ENCODE results near the gene NUCB1.

NUCB1 gene

DNA sequence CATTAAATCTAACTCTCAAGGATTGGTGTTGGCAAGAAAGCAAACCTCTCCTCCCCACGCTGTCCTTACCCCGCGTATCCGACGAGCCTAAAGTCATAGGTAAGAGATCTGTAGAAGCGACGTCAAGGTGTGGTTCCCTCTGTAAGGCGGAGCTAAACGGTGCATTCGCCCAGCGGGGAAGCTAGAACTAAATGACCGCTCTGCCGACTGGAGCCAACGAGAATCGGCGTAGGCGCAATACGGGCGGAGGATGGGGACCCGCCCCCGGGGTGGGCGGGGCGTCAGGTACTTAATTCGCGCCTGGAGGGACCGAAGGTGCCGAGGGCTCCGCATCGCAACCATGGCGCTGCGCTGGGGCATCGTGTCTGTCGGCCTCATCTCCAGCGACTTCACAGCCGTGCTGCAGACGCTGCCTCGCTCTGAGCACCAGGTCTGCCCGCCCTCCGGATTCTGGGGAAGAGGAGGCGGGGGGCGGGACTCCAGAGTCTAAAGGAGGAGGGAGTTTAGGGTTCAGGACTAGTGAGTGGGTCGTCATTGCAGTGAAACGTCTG, 33.3 kb downstream of the NUCB1 start, which contains the start of gene DHDH:
Gene DHDH (plus strand): TSS at position 318 of the 551 bp plus-strand sequence. CDS start 23 bp downstream, at position 341.
- no peaks in the 10 kb centered on the region for H3K27me3 Mint-ChIP-seq
- H3K9me3 Mint-ChIP-seq = no peaks in the 10 kb centered on the region

GRCh38 chr19:48934837-48935236, 34.7 kb downstream of the NUCB1 start:
- no peaks in the 10 kb centered on the region for H3K9me3 Mint-ChIP-seq
- H3K27ac Mint-ChIP-seq = peak overlapping the region; percentile 77
- peaks cover 15% of the 10 kb centered on the region for H3K4me1 Mint-ChIP-seq
- peaks cover 10% of the 10 kb centered on the region for H3K36me3 Mint-ChIP-seq
- no peaks in the 10 kb centered on the region for H3K27me3 Mint-ChIP-seq
- no peak overlapping the region for H3K4me3 Mint-ChIP-seq

More for the DNA sequence above, 33.3 kb downstream of the NUCB1 start, which contains the start of gene DHDH:
- peak within 1 kb of the TSS; percentile 89 for H3K4me3 Mint-ChIP-seq
- peaks cover 3% of the 10 kb centered on the region for H3K36me3 Mint-ChIP-seq
- no peak within 1 kb of the TSS for H3K27ac Mint-ChIP-seq
- H3K4me1 Mint-ChIP-seq = peaks cover 15% of the 10 kb centered on the region

GRCh38 chr19:48935864-48936263, 35.8 kb downstream of the NUCB1 start:
- Mint-ChIP-seq H3K4me3 (no peak overlapping the region), H3K36me3 (peaks cover 13% of the 10 kb centered on the region), H3K4me1 (peaks cover 15% of the 10 kb centered on the region), H3K27me3 (no peaks in the 10 kb centered on the region), H3K9me3 (no peaks in the 10 kb centered on the region), H3K27ac (no peak overlapping the region)

DNA sequence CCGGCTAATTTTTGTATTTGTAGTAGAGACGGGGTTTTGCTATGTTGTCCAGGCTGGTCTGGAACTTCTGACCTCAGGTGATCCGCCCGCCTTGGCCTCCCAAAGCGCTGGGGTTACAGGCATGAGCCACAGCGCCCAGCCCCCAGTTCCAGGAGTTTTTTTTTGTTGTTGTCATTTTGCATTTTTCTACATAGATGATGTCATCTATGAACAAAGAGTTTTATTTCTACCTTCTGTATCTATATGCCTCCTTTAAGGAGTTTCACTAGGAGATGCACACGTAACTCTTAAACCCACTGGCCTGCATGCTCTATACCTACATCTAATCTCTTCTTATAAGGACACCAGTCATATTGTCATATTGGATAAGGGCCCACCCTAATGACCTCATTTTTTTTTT, 38.1 kb downstream of the NUCB1 start:
- no peaks in the 10 kb centered on the region for H3K9me3 Mint-ChIP-seq
- peaks cover 13% of the 10 kb centered on the region for H3K36me3 Mint-ChIP-seq
- H3K27me3 Mint-ChIP-seq = no peaks in the 10 kb centered on the region
- no peak overlapping the region for H3K4me3 Mint-ChIP-seq
- H3K27ac Mint-ChIP-seq = no peak overlapping the region
- H3K4me1 Mint-ChIP-seq = peaks cover 12% of the 10 kb centered on the region

DNA sequence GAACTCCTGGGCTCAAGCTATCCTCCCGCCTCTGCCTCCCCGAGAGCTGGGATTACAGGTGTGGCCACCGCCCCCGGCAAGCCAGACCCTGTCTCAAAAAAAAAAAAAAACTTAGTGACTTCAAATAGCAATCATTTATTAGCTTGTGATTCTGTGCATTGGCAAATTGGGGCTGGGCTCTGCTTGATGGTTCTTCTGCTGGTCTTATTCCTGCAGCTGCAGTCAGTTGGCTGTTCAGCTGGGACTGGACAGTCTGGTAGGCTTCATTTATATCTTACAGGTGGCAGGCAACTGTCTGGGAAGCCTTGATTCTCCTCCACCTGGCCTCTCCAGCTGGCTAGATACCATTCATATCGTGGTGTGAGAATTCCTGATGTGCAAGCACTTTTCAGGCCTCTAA, 40.8 kb downstream of the NUCB1 start:
- H3K27ac Mint-ChIP-seq = no peak overlapping the region
- H3K36me3 Mint-ChIP-seq = peaks cover 13% of the 10 kb centered on the region
- no peaks in the 10 kb centered on the region for H3K27me3 Mint-ChIP-seq
- no peak overlapping the region for H3K4me3 Mint-ChIP-seq
- no peaks in the 10 kb centered on the region for H3K4me1 Mint-ChIP-seq
- no peaks in the 10 kb centered on the region for H3K9me3 Mint-ChIP-seq

- Mint-ChIP-seq H3K27me3 (no peaks in the 10 kb centered on the region), H3K36me3 (peaks cover 12% of the 10 kb centered on the region), H3K27ac (no peak overlapping the region), H3K4me1 (no peaks in the 10 kb centered on the region), H3K4me3 (no peak overlapping the region), H3K9me3 (no peaks in the 10 kb centered on the region)
Observed at GRCh38 chr19:48943081-48943480, 43.0 kb downstream of the NUCB1 start.

- Mint-ChIP-seq H3K4me3 (no peak overlapping the region), H3K27me3 (no peaks in the 10 kb centered on the region), H3K4me1 (no peaks in the 10 kb centered on the region), H3K27ac (no peak overlapping the region), H3K9me3 (no peaks in the 10 kb centered on the region), H3K36me3 (peaks cover 2% of the 10 kb centered on the region)
Observed at GRCh38 chr19:48945415-48945814, 45.3 kb downstream of the NUCB1 start.

- Mint-ChIP-seq H3K9me3 (no peaks in the 10 kb centered on the region), H3K4me1 (no peaks in the 10 kb centered on the region), H3K27ac (no peak overlapping the region), H3K27me3 (no peaks in the 10 kb centered on the region), H3K4me3 (no peak overlapping the region), H3K36me3 (no peaks in the 10 kb centered on the region)
Observed at GRCh38 chr19:48945817-48946216, 45.7 kb downstream of the NUCB1 start.

GRCh38 chr19:48946463-48947257, 46.5 kb downstream of the NUCB1 start:
- no peaks in the 10 kb centered on the region for H3K36me3 Mint-ChIP-seq
- H3K27ac Mint-ChIP-seq = no peak overlapping the region
- no peaks in the 10 kb centered on the region for H3K9me3 Mint-ChIP-seq
- no peak overlapping the region for H3K4me3 Mint-ChIP-seq
- no peaks in the 10 kb centered on the region for H3K4me1 Mint-ChIP-seq
- H3K27me3 Mint-ChIP-seq = no peaks in the 10 kb centered on the region

DNA sequence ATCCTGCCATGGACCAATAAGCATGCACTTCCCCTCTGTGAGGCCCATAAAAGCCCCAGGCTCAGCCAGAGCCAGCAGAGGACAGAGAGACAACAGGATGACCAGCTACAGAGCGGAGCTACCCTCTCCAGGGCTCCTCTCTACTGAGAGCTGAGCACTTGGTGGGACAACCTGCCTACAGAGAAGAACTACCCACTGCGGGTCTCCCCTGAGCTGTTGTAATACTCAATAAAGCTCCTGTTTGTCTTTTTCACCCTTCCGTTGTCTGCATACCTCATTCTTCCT, 47.1 kb downstream of the NUCB1 start:
- no peak overlapping the region for H3K27ac Mint-ChIP-seq
- H3K4me3 Mint-ChIP-seq = no peak overlapping the region
- H3K9me3 Mint-ChIP-seq = no peaks in the 10 kb centered on the region
- no peaks in the 10 kb centered on the region for H3K27me3 Mint-ChIP-seq
- H3K36me3 Mint-ChIP-seq = no peaks in the 10 kb centered on the region
- no peaks in the 10 kb centered on the region for H3K4me1 Mint-ChIP-seq

DNA sequence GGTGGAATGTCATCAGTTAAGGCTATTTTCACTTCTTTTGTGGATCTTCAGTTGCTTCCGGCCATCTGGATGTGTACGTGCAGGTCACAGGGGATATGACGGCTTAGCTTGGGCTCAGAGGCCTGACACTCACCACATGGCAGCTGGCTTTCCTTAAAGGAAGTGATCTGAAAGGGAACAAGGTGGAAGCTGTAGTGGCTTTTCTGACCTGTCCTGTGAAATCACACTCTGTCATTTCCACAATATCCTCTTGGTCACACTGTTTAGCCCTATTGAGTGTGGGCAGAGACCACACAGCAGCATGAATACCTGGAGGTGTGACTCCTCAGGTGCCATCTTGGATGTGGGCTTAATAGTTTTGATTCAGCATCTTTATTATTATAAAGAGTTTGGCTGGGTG, 50.0 kb downstream of the NUCB1 start:
- peaks cover 5% of the 10 kb centered on the region for H3K4me1 Mint-ChIP-seq
- no peaks in the 10 kb centered on the region for H3K27me3 Mint-ChIP-seq
- H3K27ac Mint-ChIP-seq = no peak overlapping the region
- no peak overlapping the region for H3K4me3 Mint-ChIP-seq
- H3K9me3 Mint-ChIP-seq = no peaks in the 10 kb centered on the region
- peaks cover 1% of the 10 kb centered on the region for H3K36me3 Mint-ChIP-seq

GRCh38 chr19:48950830-48951519, 50.9 kb downstream of the NUCB1 start:
- no peak overlapping the region for H3K27ac Mint-ChIP-seq
- peaks cover 12% of the 10 kb centered on the region for H3K4me1 Mint-ChIP-seq
- H3K4me3 Mint-ChIP-seq = no peak overlapping the region
- no peaks in the 10 kb centered on the region for H3K27me3 Mint-ChIP-seq
- H3K9me3 Mint-ChIP-seq = no peaks in the 10 kb centered on the region
- peaks cover 1% of the 10 kb centered on the region for H3K36me3 Mint-ChIP-seq

DNA sequence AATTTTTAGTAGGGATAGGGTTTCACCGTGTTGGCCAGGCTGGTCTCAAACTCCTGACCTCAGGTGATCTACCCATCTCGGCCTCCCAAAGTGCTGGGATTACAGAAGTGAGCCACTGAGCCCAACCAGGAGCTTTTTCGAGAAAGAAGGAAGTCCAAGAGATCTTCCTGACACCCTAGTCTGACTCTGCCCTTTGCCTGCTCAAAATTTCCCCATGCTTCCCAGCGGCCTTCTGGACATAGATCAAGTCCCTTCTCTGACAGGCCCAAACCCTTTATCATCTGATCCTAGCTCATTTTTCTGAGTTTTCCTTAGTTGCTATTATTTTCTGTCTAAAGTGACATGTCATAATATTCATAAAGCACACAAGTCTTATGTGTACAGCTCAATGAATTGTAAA, 53.0 kb downstream of the NUCB1 start:
- Mint-ChIP-seq H3K36me3 (peaks cover 5% of the 10 kb centered on the region), H3K4me1 (peaks cover 27% of the 10 kb centered on the region), H3K27ac (no peak overlapping the region), H3K9me3 (no peaks in the 10 kb centered on the region), H3K27me3 (no peaks in the 10 kb centered on the region), H3K4me3 (no peak overlapping the region)

GRCh38 chr19:48953990-48954594, 54.0 kb downstream of the NUCB1 start:
- Mint-ChIP-seq H3K9me3 (no peaks in the 10 kb centered on the region), H3K36me3 (peaks cover 5% of the 10 kb centered on the region), H3K27ac (peak overlapping the region; percentile 97), H3K27me3 (no peaks in the 10 kb centered on the region), H3K4me3 (peak overlapping the region; percentile 95), H3K4me1 (peaks cover 32% of the 10 kb centered on the region)

- H3K9me3 Mint-ChIP-seq = no peaks in the 10 kb centered on the region
- H3K36me3 Mint-ChIP-seq = peaks cover 5% of the 10 kb centered on the region
- peak within 1 kb of the TSS; percentile 97 for H3K27ac Mint-ChIP-seq
Observed at GRCh38 chr19:48954595-48955307, 54.6 kb downstream of the NUCB1 start, which contains the start of gene BAX. TSS of gene BAX (plus strand) at chr19:48954875. CDS start at chr19:48954929, 54 bp downstream.

More at GRCh38 chr19:48954595-48955307, 54.6 kb downstream of the NUCB1 start, which contains the start of gene BAX:
- H3K4me3 Mint-ChIP-seq = peak within 1 kb of the TSS; percentile 95
- H3K27me3 Mint-ChIP-seq = no peaks in the 10 kb centered on the region
- peaks cover 32% of the 10 kb centered on the region for H3K4me1 Mint-ChIP-seq
